ENCODE data around the gene FGD3. TPM values are rescaled to one million over a fixed set of nuclear protein-coding genes. Genes with fewer than 3 reads are reported as not detected.

Gene FGD3
- total RNA-seq, 4 donors from 2014 or later: 4.3 to 5.1 (median 4.9) TPM

- no peaks in the 10 kb centered on the region for H3K36me3 ChIP-seq
- 100% methylated on average over 2 of the region's 2 CpGs for WGBS
- TF ChIP-seq EP300 (IDR thresholded peaks at IDR 0.05) (no peak), CTCF (IDR thresholded peaks at IDR 0.05) (no peak), POLR2A (IDR thresholded peaks at IDR 0.05; ENCODE audit: low read depth) (no peak), POLR2AphosphoS5 (IDR thresholded peaks at IDR 0.05) (no peak)
These were observed 129.4 kb downstream of the FGD3 start for GRCh38 chr9:93076792-93077128.

GRCh38 chr9:93077367-93077766, 130.0 kb downstream of the FGD3 start:
- intact Hi-C loops (cut with DNase I): no loop called here
- WGBS: 100% methylated on average over 1 of the region's 1 CpG
- Histone ChIP-seq H3K9me3 (no peaks in the 10 kb centered on the region), H3K4me3 (no peak overlapping the region), H3K27me3 (no peaks in the 10 kb centered on the region), H3K36me3 (no peaks in the 10 kb centered on the region), H3K4me1 (peaks cover 1 to 13% (median 12%) of the 10 kb centered on the region in 4 donors), H3K27ac (replicated peaks in 1 of 4) (no peak overlapping the region)
- TF ChIP-seq CTCF (IDR thresholded peaks at IDR 0.05) (no peak), POLR2A (IDR thresholded peaks at IDR 0.05; ENCODE audit: low read depth) (no peak), EP300 (IDR thresholded peaks at IDR 0.05) (no peak), POLR2AphosphoS5 (IDR thresholded peaks at IDR 0.05) (no peak)
- no peak for DNase-seq (ENCODE audit: extremely low spot score)

More at GRCh38 chr9:93076792-93077128, 129.4 kb downstream of the FGD3 start:
- Histone ChIP-seq H3K9me3 (no peaks in the 10 kb centered on the region), H3K4me1 (peaks cover 3 to 19% (median 17%) of the 10 kb centered on the region in 4 donors), H3K4me3 (no peak overlapping the region), H3K27ac (replicated peaks in 1 of 4) (no peak overlapping the region), H3K27me3 (no peaks in the 10 kb centered on the region)
- intact Hi-C loops (cut with DNase I): no loop called here
- DNase-seq (ENCODE audit: extremely low spot score): no peak

- no peaks in the 10 kb centered on the region for H3K36me3 ChIP-seq
- no peak overlapping the region for H3K4me3 ChIP-seq
- H3K27me3 ChIP-seq: no peaks in the 10 kb centered on the region
- H3K27ac ChIP-seq (replicated peaks in 1 of 4): no peak overlapping the region
- intact Hi-C loops (cut with DNase I): no loop called here
- H3K9me3 ChIP-seq: no peaks in the 10 kb centered on the region
- 90% methylated on average over 2 of the region's 16 CpGs for WGBS
- TF ChIP-seq CTCF (IDR thresholded peaks at IDR 0.05) (no peak), POLR2A (IDR thresholded peaks at IDR 0.05; ENCODE audit: low read depth) (no peak), EP300 (IDR thresholded peaks at IDR 0.05) (no peak), POLR2AphosphoS5 (IDR thresholded peaks at IDR 0.05) (no peak)
- no peak for DNase-seq (ENCODE audit: extremely low spot score)
- H3K4me1 ChIP-seq: peaks cover 0 to 9% (median 8%) of the 10 kb centered on the region in 4 donors
These were observed 130.5 kb downstream of the FGD3 start for GRCh38 chr9:93077811-93078210.

- DNase-seq (ENCODE audit: extremely low spot score): no peak
- no peak for TF ChIP-seq CTCF (IDR thresholded peaks at IDR 0.05)
- no peak for TF ChIP-seq POLR2A (IDR thresholded peaks at IDR 0.05; ENCODE audit: low read depth)
- TF ChIP-seq EP300 (IDR thresholded peaks at IDR 0.05): no peak
- TF ChIP-seq POLR2AphosphoS5 (IDR thresholded peaks at IDR 0.05): no peak
- intact Hi-C loops (cut with DNase I): no loop called here
These were observed 132.0 kb downstream of the FGD3 start for GRCh38 chr9:93079371-93079770.

GRCh38 chr9:93080406-93080805, 133.1 kb downstream of the FGD3 start:
- Histone ChIP-seq H3K9me3 (no peaks in the 10 kb centered on the region), H3K36me3 (no peaks in the 10 kb centered on the region), H3K27me3 (no peaks in the 10 kb centered on the region), H3K4me1 (no peaks in the 10 kb centered on the region), H3K4me3 (no peak overlapping the region), H3K27ac (replicated peaks in 1 of 4) (no peak overlapping the region)
- no peak for DNase-seq (ENCODE audit: extremely low spot score)
- intact Hi-C loops (cut with DNase I): loop anchor here (10.0 kb wide), 1 partner anchor 76 kb away; no protein-coding TSS in a partner anchor
- no peak for TF ChIP-seq EP300 (IDR thresholded peaks at IDR 0.05)
- no peak for TF ChIP-seq POLR2A (IDR thresholded peaks at IDR 0.05; ENCODE audit: low read depth)
- no peak for TF ChIP-seq CTCF (IDR thresholded peaks at IDR 0.05)
- no peak for TF ChIP-seq POLR2AphosphoS5 (IDR thresholded peaks at IDR 0.05)
- 98% methylated on average over 9 of the region's 9 CpGs for WGBS

More at GRCh38 chr9:93079371-93079770, 132.0 kb downstream of the FGD3 start:
- WGBS: 97% methylated on average over 9 of the region's 13 CpGs
- Histone ChIP-seq H3K9me3 (no peaks in the 10 kb centered on the region), H3K4me1 (no peaks in the 10 kb centered on the region), H3K36me3 (no peaks in the 10 kb centered on the region), H3K4me3 (no peak overlapping the region), H3K27me3 (no peaks in the 10 kb centered on the region), H3K27ac (replicated peaks in 1 of 4) (no peak overlapping the region)

All from esophagus muscularis mucosa (tissue), 4 donors.